DMS 273 treated with DMSO at 0.1 percent for 48 hours (cell line): ENCODE results near the gene ZDHHC19.
A peak's percentile ranks its signal among the peaks of the same experiment; 100 is the strongest.
"Not testable (repeated sequence)": the region's sequence is repeated elsewhere in the genome, so short reads cannot be mapped to it uniquely, and the experiment has no call there.

Source experiments
- DNase-seq: peaks from one replicate; lab custom pipeline; 2025; lab: John Stamatoyannopoulos, UW

The ZDHHC19 gene

GRCh38 chr3:196203846-196204245 is 7.4 kb downstream of the ZDHHC19 start:
- DNase-seq = no peak

- no peak for DNase-seq
These were observed 8.7 kb downstream of the ZDHHC19 start for GRCh38 chr3:196202516-196202970.

GRCh38 chr3:196198771-196199753 is 12.1 kb downstream of the ZDHHC19 start:
- no peak for DNase-seq

- no peak for DNase-seq
These were observed 13.0 kb downstream of the ZDHHC19 start for GRCh38 chr3:196198081-196198675.

GRCh38 chr3:196197524-196197923 is 13.7 kb downstream of the ZDHHC19 start:
- DNase-seq = no peak

- no peak for DNase-seq
These were observed 15.4 kb downstream of the ZDHHC19 start for GRCh38 chr3:196195664-196196265.

GRCh38 chr3:196194542-196194915 is 16.7 kb downstream of the ZDHHC19 start:
- no peak for DNase-seq

- DNase-seq = no peak
These were observed 17.3 kb downstream of the ZDHHC19 start for GRCh38 chr3:196193736-196194541.

- no peak for DNase-seq
These were observed 18.0 kb downstream of the ZDHHC19 start for GRCh38 chr3:196193133-196193735.

- DNase-seq = no peak
These were observed 18.6 kb downstream of the ZDHHC19 start for GRCh38 chr3:196192524-196193051.

GRCh38 chr3:196192036-196192523 is 19.1 kb downstream of the ZDHHC19 start:
- no peak for DNase-seq

GRCh38 chr3:196189566-196190347 is 21.4 kb downstream of the ZDHHC19 start:
- no peak for DNase-seq

- no peak for DNase-seq
These were observed 24.3 kb downstream of the ZDHHC19 start for GRCh38 chr3:196186651-196187573.

GRCh38 chr3:196184881-196185280 is 26.3 kb downstream of the ZDHHC19 start:
- DNase-seq = no peak

GRCh38 chr3:196184169-196184432 is 27.1 kb downstream of the ZDHHC19 start:
- DNase-seq = not testable (repeated sequence)

GRCh38 chr3:196181127-196181546 is 30.1 kb downstream of the ZDHHC19 start:
- DNase-seq = no peak

- DNase-seq = no peak
These were observed 30.9 kb downstream of the ZDHHC19 start for GRCh38 chr3:196180346-196180745.

- peak; percentile 93 for DNase-seq
These were observed 31.6 kb downstream of the ZDHHC19 start for GRCh38 chr3:196179380-196180308.
